Glomerular endothelial cell (primary cell): ENCODE results near the gene ATP10A. TPM values are rescaled to one million over a fixed set of nuclear protein-coding genes. Genes with fewer than 3 reads are reported as not detected.

Source experiments
- DNase-seq: peaks from one replicate; pipeline ENCODE4 v3.0.0-alpha.2; 2011; ENCODE audit warnings: low read depth, low spot score; ENCODE audit errors: extremely low read depth
- total RNA-seq: library from RNA; depleted of rRNA; stranded (reverse); fragments of >200 nt; gene quantifications from 2 replicates; pipeline ENCODE4 v1.2.3, GENCODE V29; 2015

Gene ATP10A
- total RNA-seq, 1 donor from 2014 or later: 10.0 TPM

- DNase-seq: no peak
Observed at GRCh38 chr15:25727116-25727515, 136.0 kb downstream of the ATP10A start.

- DNase-seq: no peak
Observed at GRCh38 chr15:25725758-25726157, 137.4 kb downstream of the ATP10A start.

DNA sequence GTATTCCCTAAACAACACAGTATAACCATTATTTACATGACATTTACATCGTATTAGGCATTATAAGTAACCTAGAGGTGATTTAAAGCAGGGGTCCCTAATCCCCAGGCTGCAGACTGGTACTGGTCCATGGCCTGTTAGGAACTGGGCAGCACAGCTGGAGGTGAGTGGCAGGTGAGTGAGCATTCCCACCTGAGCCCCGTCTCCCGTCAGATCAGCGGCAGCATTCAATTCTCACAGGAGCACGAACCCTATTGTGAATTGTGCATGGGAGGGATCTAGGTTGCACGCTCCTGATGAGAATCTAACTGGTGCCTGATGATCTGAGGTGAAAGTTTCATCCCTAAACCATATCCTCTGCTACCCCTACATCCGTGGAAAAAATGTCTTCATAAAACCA lies 138.2 kb downstream of the ATP10A start:
- no peak for DNase-seq

- no peak for DNase-seq
Observed at GRCh38 chr15:25721605-25721955, 141.5 kb downstream of the ATP10A start.

GRCh38 chr15:25719101-25719985 lies 143.8 kb downstream of the ATP10A start:
- no peak for DNase-seq

- no peak for DNase-seq
Observed at GRCh38 chr15:25718597-25718996, 144.5 kb downstream of the ATP10A start.

GRCh38 chr15:25718169-25718536 lies 145.0 kb downstream of the ATP10A start:
- no peak for DNase-seq

GRCh38 chr15:25717457-25718168 lies 145.5 kb downstream of the ATP10A start:
- DNase-seq: no peak

GRCh38 chr15:25717127-25717456 lies 146.0 kb downstream of the ATP10A start:
- DNase-seq: no peak

DNA sequence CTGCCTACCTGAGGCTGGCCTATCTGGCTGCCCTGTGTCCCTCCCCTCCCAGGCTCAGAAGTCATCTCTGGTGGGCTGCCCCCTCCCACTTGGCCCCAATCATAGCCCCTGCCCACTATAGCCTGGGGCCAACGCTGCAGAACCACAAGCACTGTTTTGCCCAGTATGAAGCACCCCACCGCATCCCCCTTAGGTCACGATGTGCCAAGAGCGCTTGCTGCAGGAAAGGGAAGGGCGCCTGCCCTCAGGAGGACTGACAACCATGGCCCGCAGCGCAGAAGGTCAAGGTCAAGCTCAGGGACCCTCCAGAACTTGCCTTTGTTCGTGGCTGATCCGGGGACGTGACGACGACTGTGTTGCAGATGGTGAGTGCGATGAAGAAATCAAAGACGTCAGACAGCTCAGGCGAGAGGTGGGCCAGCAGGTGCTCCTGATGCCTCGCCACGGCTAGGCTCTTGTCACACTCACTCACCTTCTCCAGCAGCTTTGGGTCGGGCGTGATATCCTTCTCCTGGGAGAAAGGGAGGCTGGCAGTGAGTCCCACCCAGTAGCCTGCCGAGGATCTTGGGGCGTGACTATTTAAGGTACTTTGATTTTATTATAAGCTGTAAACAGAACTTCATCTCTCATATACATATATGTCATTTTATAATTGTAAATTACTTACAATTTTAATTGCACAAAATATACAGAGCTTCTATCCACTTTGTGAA lies 146.6 kb downstream of the ATP10A start:
- no peak for DNase-seq

DNA sequence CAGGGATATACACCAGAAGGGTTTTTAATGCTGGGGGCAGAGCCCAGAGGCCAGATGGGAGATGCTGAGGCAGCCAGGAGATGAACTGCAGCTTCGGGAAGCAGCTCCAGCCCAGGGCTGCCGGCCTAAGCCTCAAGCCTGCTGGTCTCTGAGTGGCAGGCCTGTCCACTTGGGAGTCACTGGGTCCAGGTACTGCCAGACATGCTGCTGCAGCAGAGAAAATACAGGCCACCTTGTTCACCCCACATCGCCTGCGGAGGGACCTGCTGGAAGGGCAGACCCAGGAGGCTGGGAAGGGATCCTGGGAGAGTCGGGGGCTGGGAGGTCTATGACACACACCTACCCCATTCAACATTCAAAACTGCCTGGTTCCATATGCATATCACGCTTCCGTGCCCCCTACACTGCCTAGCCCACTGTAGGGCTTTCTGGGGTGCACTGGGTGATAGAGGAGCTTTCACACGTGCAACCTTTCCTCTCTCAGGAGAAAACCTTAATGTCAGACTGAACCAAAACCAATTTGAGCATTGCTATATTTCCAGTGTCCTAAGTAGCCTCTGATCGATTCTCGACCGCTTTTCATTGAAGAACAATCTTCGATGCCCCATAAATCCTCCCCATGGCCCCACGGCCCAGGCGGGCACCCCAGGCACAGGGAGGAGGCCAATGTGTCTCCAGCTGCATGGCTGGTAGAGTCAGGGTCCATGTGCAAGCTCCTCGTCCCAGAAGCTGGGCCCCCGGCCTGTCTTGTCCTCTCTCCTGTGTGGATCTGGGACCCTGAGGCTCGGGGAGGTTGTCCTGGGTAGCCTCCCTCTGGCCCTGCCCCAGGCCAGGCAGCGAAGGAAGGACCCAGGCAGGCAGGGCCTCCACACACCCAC lies 147.4 kb downstream of the ATP10A start:
- no peak for DNase-seq

- DNase-seq: no peak
Observed at GRCh38 chr15:25714538-25714840, 148.6 kb downstream of the ATP10A start.

GRCh38 chr15:25713736-25714537 lies 149.2 kb downstream of the ATP10A start:
- no peak for DNase-seq

- no peak for DNase-seq
Observed at GRCh38 chr15:25712961-25713355, 150.2 kb downstream of the ATP10A start.

DNA sequence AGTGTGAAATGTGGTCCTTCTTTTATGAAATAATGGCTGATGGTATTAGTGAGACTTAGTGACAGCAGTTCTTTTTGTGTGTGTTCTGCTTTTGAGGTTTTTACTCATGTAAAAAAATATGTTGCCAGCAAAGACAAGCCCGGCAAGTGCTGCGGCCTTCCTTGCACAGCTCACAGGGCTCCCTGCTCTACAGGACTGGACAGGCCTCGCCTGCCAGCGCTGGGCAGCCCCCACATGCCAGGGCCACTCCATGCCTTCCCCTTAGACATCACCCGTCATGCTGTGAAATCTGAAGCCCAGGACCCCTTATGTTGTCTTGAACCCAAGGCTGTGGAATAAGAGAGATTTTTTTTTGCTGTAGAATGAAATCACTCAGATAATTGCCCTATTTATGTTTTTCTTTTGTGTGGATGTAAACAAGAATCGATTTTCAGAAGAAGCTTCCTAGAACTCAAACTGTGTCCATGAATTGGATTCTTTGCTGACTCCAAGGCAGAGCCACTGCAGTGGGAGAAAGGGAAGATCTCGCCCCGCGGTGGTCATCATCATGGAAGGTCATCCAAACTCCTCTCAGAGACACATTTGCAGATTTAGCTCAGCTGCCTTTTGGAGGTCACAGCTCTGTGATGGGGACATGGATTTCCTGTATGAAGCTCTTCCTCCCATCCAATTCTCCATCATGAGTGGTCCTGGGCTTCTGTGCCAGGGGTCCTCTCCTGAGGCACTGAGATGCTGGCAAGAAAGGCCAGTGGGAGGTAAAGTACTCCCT lies 150.8 kb downstream of the ATP10A start:
- DNase-seq: no peak

GRCh38 chr15:25711691-25712090 lies 151.4 kb downstream of the ATP10A start:
- DNase-seq: no peak

GRCh38 chr15:25711164-25711563 lies 152.0 kb downstream of the ATP10A start:
- no peak for DNase-seq

GRCh38 chr15:25710184-25710583 lies 152.9 kb downstream of the ATP10A start:
- no peak for DNase-seq

DNA sequence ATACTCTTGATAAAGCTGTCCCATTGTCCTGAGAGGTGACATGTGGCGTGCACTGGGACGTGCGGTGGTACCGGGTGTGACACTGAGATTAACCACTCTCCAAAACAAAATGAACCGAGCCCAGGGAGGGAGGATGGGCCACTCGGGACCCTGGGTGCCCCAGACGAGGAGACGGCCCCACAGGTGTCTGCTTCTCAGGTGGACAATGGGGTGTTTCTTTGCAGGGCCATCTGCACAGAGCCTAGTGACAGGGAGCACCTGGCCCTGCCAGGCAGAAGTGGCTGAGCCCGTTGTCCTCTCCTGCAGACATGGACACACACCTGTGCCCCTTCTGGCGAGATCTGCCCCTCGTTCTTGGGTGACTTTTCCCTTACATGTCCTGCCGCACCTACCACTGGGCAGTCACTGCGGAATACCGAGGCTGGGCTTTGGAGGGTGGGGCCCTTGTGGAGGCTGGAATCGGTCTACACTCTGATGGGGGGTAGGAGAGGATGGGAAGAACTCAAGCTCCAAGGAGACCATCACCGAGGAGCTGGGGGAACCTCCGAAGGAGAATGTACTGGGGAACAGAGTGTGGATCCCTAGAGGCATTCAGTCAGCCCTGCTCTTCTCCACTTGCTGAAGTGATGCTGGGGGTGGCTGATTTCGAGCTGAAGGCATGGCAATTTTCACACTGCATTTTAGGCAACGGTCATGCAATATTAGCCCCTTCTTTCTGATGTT lies 153.5 kb downstream of the ATP10A start:
- DNase-seq: no peak
